Spleen (tissue), 11 donors: Measurements from ENCODE around the gene B3GALNT2. TPM values are rescaled to one million over a fixed set of nuclear protein-coding genes. Genes with fewer than 3 reads are reported as not detected.

Experiments
- DNase-seq: peaks from one replicate; pipeline ENCODE4 v3.0.0-alpha.2; 2020
- H3K27ac ChIP-seq, 8 donors: fragments of 200-600 bp; sonication (generic) in 7 of 8; 1 replicate in 4 of 8; 2 replicates in 4 of 8; pipeline versions ENCODE4 v1.5.0 to v1.8.0; 2016 to 2021; ENCODE audit warnings: inconsistent platforms in 4 of 8, mild to moderate bottlenecking in 4 of 8, moderate library complexity in 1 of 8
- H3K27me3 ChIP-seq, 7 donors: fragments of 200-600 bp; sonication (generic) in 6 of 7; replicated peaks in 1 of 7; 1 replicate in 4 of 7; 2 replicates in 3 of 7; pipeline versions ENCODE4 v1.5.0 to v1.8.0; 2016 to 2021; ENCODE audit warnings: inconsistent platforms in 3 of 7, mild to moderate bottlenecking in 1 of 7
- H3K36me3 ChIP-seq, 6 donors: fragments of 200-600 bp; sonication (generic) in 5 of 6; 1 replicate in 4 of 6; 2 replicates in 2 of 6; pipeline versions ENCODE4 v1.5.0 to v1.8.0; 2016 to 2021; ENCODE audit warnings: inconsistent platforms in 2 of 6
- H3K4me1 ChIP-seq, 6 donors: fragments of 200-600 bp; sonication (generic) in 5 of 6; 1 replicate in 3 of 6; 2 replicates in 3 of 6; pipeline versions ENCODE4 v1.5.0 to v1.8.0; 2016 to 2021; ENCODE audit warnings: inconsistent platforms in 3 of 6
- H3K4me3 ChIP-seq, 8 donors: fragments of 200-600 bp; sonication (generic) in 7 of 8; 1 replicate in 4 of 8; 2 replicates in 4 of 8; pipeline versions ENCODE4 v1.5.0 to v1.8.0; 2016 to 2021; ENCODE audit warnings: inconsistent platforms in 4 of 8, mild to moderate bottlenecking in 4 of 8, moderate library complexity in 2 of 8
- H3K9me3 ChIP-seq, 8 donors: fragments of 200-600 bp; sonication (generic) in 7 of 8; 1 replicate in 4 of 8; 2 replicates in 4 of 8; pipeline versions ENCODE4 v1.5.0 to v1.8.0; 2016 to 2021; ENCODE audit warnings: inconsistent platforms in 4 of 8
- POLR2A ChIP-seq, 3 donors: fragments of 450-650 bp; IDR thresholded peaks; one replicate each; pipeline ENCODE4 v1.5.1; 2017; ENCODE audit warnings: antibody characterized with exemption in 3 of 3, mild to moderate bottlenecking in 1 of 3
- POLR2AphosphoS5 ChIP-seq, 3 donors: sonication (generic); formaldehyde crosslinking; IDR thresholded peaks; one replicate each; pipeline ENCODE4 v1.5.1; 2017; ENCODE audit warnings: antibody characterized with exemption in 3 of 3
- WGBS, 5 donors: extraction: QIAGEN DNeasy Blood & Tissue Kit in 3 of 5; methylation state at CpG; one replicate each; pipeline versions ENCODE4 v1.1.5 to v1.1.7; 2013 to 2018; 5-methylcytosine and 5-hydroxymethylcytosine counted together
- intact Hi-C: fragments of 100-400 bp; cut with DNase I; formaldehyde crosslinking; loops from one replicate; pipeline ENCODE4 v1.15.0; 2023; ENCODE audit warnings: low total_unique reads
- polyA plus RNA-seq, 3 donors: library from polyadenylated mRNA; stranded (reverse); fragments of 200-250 nt; gene quantifications; one replicate each; pipeline ENCODE4 v1.2.1, GENCODE V29; 2013
- total RNA-seq, 7 donors: library from RNA; depleted of rRNA in 3 of 7; stranded (reverse); fragments of >200 nt in 3 of 7; fragmentation: NEBNext Ultra II Directional in 4 of 7; extraction: Animal tissue kit (Norgen Biotek cat#: 25700) in 4 of 7; gene quantifications; one replicate each; pipeline versions ENCODE4 v1.1.0 to v1.2.1, GENCODE V29; 2016 to 2021
- TF ChIP-seq, protein P1 (sequence below), 11 experiments: fragments of 200-600 bp in 7 of 11; fragments of 450-650 bp in 4 of 11; sonication (generic) in 4 of 11; IDR thresholded peaks in 8 of 11; conservative IDR thresholded peaks in 3 of 11; 1 replicate in 7 of 11; 2 replicates in 4 of 11; pipeline versions ENCODE4 v1.4.0 to v1.8.0; 2016 to 2021; ENCODE audit warnings: antibody characterized with exemption in 11 of 11, inconsistent platforms in 4 of 11, mild to moderate bottlenecking in 1 of 11
- donor health status: healthy with polysubstance abuse.
- donor health status: DM: no; HTN: no; CAD: no; lungs with moderate emphysema.
- donor health status: DM: no; HTN: no; CAD: no.
- donor health status: Bipolar disorder and iron deficiency.
- donor health status: healthy.
- donor health status: DM: no; HTN: no; CAD: no.
- donor health status: DM: yes; HTN: yes; CAD: no.

The B3GALNT2 gene
- total and polyA plus RNA-seq, 10 donors: 1.1 to 35.1 (median 11.7) TPM

DNA sequence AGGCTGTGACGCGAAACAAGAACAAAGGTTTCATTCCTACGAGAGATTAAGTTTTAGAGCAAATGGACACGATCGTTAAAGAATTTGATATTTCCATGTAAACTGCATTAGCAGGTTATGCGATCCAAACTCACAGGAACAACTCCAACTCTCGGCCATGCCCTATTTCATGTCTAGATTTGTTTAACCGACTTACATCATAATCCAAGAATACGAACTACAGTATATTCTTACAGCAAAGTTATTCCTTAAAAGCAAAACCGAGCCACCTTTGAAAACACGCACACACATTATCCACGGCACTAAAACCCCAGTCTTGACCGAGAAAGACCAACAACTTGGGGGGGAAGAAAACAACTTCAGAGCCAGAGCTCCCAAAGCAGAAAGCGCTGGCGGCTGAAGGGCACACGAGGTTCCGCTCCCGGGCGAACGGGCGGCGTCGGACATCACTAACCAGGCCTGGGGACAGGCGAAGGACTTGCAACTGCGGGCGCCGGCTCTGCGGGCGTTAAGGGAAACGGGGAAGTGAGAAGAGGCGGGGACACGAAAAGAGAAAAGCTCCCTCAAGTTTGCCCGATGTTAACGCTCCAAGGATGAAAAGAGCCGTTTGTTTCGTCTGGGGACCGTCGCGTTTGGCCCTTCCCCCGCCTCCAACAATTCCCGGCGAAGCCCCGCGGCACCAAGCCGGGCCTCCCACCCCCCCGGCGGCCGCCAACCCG is 690 bp downstream of the B3GALNT2 start:
- H3K4me3 ChIP-seq: peak overlapping the region; percentile 73 to 98 (median 88)
- no peaks in the 10 kb centered on the region for H3K9me3 ChIP-seq
- H3K4me1 ChIP-seq: peaks cover 7 to 33% (median 20%) of the 10 kb centered on the region in 6 donors
- no peaks in the 10 kb centered on the region for H3K36me3 ChIP-seq
- H3K27me3 ChIP-seq: no peaks in the 10 kb centered on the region
- intact Hi-C loops: no loop called here
- peak; percentile 90 for DNase-seq
- 1 to 2% (median 1%) methylated on average over 40 to 49 of the region's 49 CpGs for WGBS, 5 donors
- peak overlapping the region; percentile 79 to 98 (median 95) for H3K27ac ChIP-seq
- no peak for TF ChIP-seq POLR2AphosphoS5 (IDR thresholded peaks at IDR 0.05)
- TF ChIP-seq, protein P1, sequence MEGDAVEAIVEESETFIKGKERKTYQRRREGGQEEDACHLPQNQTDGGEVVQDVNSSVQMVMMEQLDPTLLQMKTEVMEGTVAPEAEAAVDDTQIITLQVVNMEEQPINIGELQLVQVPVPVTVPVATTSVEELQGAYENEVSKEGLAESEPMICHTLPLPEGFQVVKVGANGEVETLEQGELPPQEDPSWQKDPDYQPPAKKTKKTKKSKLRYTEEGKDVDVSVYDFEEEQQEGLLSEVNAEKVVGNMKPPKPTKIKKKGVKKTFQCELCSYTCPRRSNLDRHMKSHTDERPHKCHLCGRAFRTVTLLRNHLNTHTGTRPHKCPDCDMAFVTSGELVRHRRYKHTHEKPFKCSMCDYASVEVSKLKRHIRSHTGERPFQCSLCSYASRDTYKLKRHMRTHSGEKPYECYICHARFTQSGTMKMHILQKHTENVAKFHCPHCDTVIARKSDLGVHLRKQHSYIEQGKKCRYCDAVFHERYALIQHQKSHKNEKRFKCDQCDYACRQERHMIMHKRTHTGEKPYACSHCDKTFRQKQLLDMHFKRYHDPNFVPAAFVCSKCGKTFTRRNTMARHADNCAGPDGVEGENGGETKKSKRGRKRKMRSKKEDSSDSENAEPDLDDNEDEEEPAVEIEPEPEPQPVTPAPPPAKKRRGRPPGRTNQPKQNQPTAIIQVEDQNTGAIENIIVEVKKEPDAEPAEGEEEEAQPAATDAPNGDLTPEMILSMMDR (IDR thresholded peaks at IDR 0.05 in 8 of 11, conservative IDR thresholded peaks at IDR 0.05 in 3 of 11): no peak
- no peak for TF ChIP-seq POLR2A (IDR thresholded peaks at IDR 0.05)

DNA sequence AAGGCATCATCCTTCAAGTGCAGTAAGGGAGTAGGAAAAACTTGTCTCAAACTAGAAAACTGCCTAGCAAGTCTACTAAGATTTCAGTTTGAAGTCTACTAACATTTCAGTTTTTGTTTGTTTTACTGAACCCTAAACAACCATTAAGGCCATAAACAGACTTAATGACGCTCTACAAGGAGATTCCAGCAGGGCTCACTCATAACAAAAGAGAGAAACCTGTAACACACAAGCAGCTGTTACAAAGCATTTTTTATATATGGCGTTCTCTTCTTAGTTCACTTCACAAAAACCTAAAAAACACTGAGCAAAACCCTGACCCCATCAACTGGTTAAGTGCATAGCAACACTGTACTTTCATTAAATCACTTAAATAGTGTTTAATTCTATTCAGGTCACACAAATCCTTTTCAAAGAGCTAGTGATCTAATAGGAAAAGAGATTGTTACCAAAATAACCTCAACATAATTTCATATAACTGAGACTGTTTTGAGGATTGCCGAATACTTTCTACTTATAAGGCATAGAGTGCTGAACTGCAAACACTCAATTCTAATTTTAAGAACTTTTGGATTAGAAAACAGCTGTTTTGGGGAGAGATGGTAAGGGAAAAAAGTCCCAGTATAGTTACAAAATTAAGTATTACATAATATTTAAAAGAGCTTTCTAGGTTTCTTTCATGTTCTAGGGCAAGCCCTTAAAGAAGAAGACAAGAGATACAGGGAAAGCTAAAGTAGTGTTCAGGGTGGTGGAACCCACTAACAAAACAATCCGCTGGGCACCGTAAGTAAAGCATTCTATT is 1.4 kb downstream of the B3GALNT2 start:
- DNase-seq: no peak
- no peaks in the 10 kb centered on the region for H3K9me3 ChIP-seq
- H3K36me3 ChIP-seq: no peaks in the 10 kb centered on the region
- intact Hi-C loops: no loop called here
- H3K4me1 ChIP-seq: peaks cover 7 to 33% (median 20%) of the 10 kb centered on the region in 6 donors
- no peaks in the 10 kb centered on the region for H3K27me3 ChIP-seq
- peak overlapping the region; percentile 79 to 98 (median 95) for H3K27ac ChIP-seq
- H3K4me3 ChIP-seq: peak overlapping the region in 7 of 8 donors; percentile 73 to 98 (median 90)
- no peak for TF ChIP-seq POLR2A (IDR thresholded peaks at IDR 0.05)
- TF ChIP-seq, protein P1 (IDR thresholded peaks at IDR 0.05 in 8 of 11, conservative IDR thresholded peaks at IDR 0.05 in 3 of 11): no peak
- no peak for TF ChIP-seq POLR2AphosphoS5 (IDR thresholded peaks at IDR 0.05)
- 32 to 38% (median 34%) methylated on average over 5 of the region's 5 CpGs for WGBS, 5 donors

DNA sequence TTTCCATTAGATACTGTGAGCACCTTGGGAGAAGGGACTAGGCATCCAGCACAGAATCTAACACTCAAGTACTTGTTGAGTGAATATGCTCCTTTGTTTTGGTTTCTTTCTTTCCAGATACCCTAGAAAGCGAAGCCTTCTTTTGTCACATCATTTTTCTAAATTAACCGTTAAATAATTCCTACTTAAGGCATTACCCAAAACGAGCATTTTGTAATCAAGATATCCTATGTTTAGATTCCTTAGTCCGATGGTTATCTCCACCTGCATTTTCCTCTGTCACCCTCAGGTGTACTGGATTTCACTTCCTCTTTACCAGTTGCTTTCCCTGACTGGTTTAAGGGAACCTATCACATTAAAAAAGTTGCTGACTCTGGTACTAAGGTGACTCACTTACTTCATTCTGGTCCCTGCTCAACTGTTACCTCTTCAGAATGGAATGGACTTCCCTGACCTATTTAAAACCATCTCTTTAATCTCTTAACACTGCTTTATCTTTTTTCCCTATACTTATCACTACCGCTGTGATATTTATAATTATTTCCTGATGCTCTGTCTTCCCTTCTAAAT is 3.2 kb downstream of the B3GALNT2 start:
- H3K36me3 ChIP-seq: peaks cover 0 to under 1% (median 0%) of the 10 kb centered on the region in 6 donors
- H3K27me3 ChIP-seq: no peaks in the 10 kb centered on the region
- 83 to 87% (median 86%) methylated on average over 5 of the region's 5 CpGs for WGBS, 5 donors
- TF ChIP-seq, protein P1 (IDR thresholded peaks at IDR 0.05 in 8 of 11, conservative IDR thresholded peaks at IDR 0.05 in 3 of 11): no peak
- TF ChIP-seq POLR2A (IDR thresholded peaks at IDR 0.05) (no peak), POLR2AphosphoS5 (IDR thresholded peaks at IDR 0.05) (no peak)
- intact Hi-C loops: no loop called here
- H3K4me1 ChIP-seq: peaks cover 7 to 31% (median 18%) of the 10 kb centered on the region in 6 donors
- no peak overlapping the region for H3K27ac ChIP-seq
- H3K9me3 ChIP-seq: no peaks in the 10 kb centered on the region
- no peak for DNase-seq
- no peak overlapping the region for H3K4me3 ChIP-seq
